SK-N-SH (cell line): Measurements from ENCODE around the gene TLX2. TPM values are rescaled to one million over a fixed set of nuclear protein-coding genes. Genes with fewer than 3 reads are reported as not detected.

Experiments
- CTCF ChIA-PET: fragments of 300-600, 350-600 bp; formaldehyde crosslinking; extraction: SDS; loops from one replicate; lab custom pipeline; 2021; lab: Yijun Ruan, JAX
- POLR2A ChIA-PET: fragments of 350-600 bp; sonication (Branson Sonifier 250); formaldehyde crosslinking; extraction: SDS; loops from one replicate; lab custom pipeline; 2020; ENCODE audit warnings: antibody characterized with exemption, inconsistent platforms; lab: Yijun Ruan, JAX
- DNase-seq: peaks from one replicate; pipeline ENCODE4 v3.0.0; 2012
- H2AFZ ChIP-seq: fragments of 200-600 bp; sonication (generic); 2 replicates; pipeline ENCODE4 v1.8.1; 2016; ENCODE audit warnings: antibody characterized with exemption, mild to moderate bottlenecking, low read depth
- H3F3A ChIP-seq: fragments of 200-600 bp; sonication (generic); replicated peaks from 2 replicates; pipeline ENCODE3; 2016; ENCODE audit warnings: antibody characterized with exemption, mild to moderate bottlenecking; ENCODE audit not compliant: insufficient read depth
- H3K27ac ChIP-seq, 2 experiments: fragments of 200-500 bp in 1 of 2; fragments of 200-600 bp in 1 of 2; sonication (Bioruptor generic) in 1 of 2; sonication (generic), shearing (Covaris generic) in 1 of 2; 2 replicates each; pipeline versions ENCODE4 v1.5.1 to v1.6.1; 2014 to 2016; ENCODE audit warnings: low read depth in 2 of 2, inconsistent platforms in 1 of 2, low read length in 1 of 2, mild to moderate bottlenecking in 1 of 2, mixed read lengths in 1 of 2
- H3K27me3 ChIP-seq: fragments of 200-600 bp; sonication (generic), shearing (Covaris generic); 2 replicates; pipeline ENCODE4 v1.6.1; 2016; ENCODE audit warnings: mixed run types; ENCODE audit not compliant: insufficient read depth
- H3K36me3 ChIP-seq, 2 experiments: fragments of 200-500 bp in 1 of 2; fragments of 200-600 bp in 1 of 2; sonication (Bioruptor generic) in 1 of 2; sonication (generic) in 1 of 2; replicated peaks in 1 of 2; 2 replicates each; pipeline versions ENCODE3 to v1.5.1; 2014 to 2016; ENCODE audit warnings: low read length in 1 of 2, mild to moderate bottlenecking in 1 of 2; ENCODE audit not compliant: insufficient read depth in 2 of 2, control insufficient read depth in 1 of 2
- H3K4me1 ChIP-seq, 2 experiments: fragments of 200-500 bp in 1 of 2; fragments of 200-600 bp in 1 of 2; sonication (Bioruptor generic) in 1 of 2; sonication (generic), shearing (Covaris generic) in 1 of 2; 2 replicates each; pipeline versions ENCODE4 v1.5.1 to v1.6.1; 2014 to 2016; ENCODE audit warnings: low read depth in 1 of 2, low read length in 1 of 2, mixed run types in 1 of 2; ENCODE audit not compliant: insufficient read depth in 2 of 2, control insufficient read depth in 1 of 2
- H3K4me2 ChIP-seq: fragments of 200-600 bp; sonication (generic), shearing (Covaris generic); 2 replicates; pipeline ENCODE4 v1.6.1; 2017; ENCODE audit warnings: mixed run types
- H3K4me3 ChIP-seq, 2 experiments: fragments of 200-500 bp in 1 of 2; fragments of 200-600 bp in 1 of 2; sonication (Bioruptor generic) in 1 of 2; sonication (generic), shearing (Covaris generic) in 1 of 2; 2 replicates each; pipeline versions ENCODE4 v1.5.1 to v1.8.1; 2014 to 2016; ENCODE audit warnings: low read depth in 2 of 2, inconsistent platforms in 1 of 2, low read length in 1 of 2, mild to moderate bottlenecking in 1 of 2, mixed read lengths in 1 of 2, moderate library complexity in 1 of 2
- H3K79me2 ChIP-seq: fragments of 200-600 bp; sonication (generic); 2 replicates; pipeline ENCODE4 v1.8.1; 2017; ENCODE audit warnings: mild to moderate bottlenecking; ENCODE audit not compliant: insufficient read depth
- H3K9ac ChIP-seq: fragments of 200-600 bp; sonication (generic); 2 replicates; pipeline ENCODE4 v1.6.1; 2017; ENCODE audit warnings: mixed run types
- H3K9me2 ChIP-seq: fragments of 200-600 bp; sonication (generic); 2 replicates; pipeline ENCODE4 v1.6.1; 2017; ENCODE audit warnings: mixed run types
- H3K9me3 ChIP-seq: fragments of 200-600 bp; sonication (generic); 2 replicates; pipeline ENCODE4 v1.6.1; 2017; ENCODE audit warnings: mixed run types, mild to moderate bottlenecking, moderate library complexity
- H4K20me1 ChIP-seq: fragments of 200-600 bp; sonication (generic); 2 replicates; pipeline ENCODE4 v1.6.1; 2017; ENCODE audit warnings: mild to moderate bottlenecking, mixed run types; ENCODE audit not compliant: insufficient read depth
- CHD2 ChIP-seq: fragments of 150-350 bp; IDR thresholded peaks from 2 replicates; pipeline ENCODE4 v1.6.1; 2018; ENCODE audit warnings: low read length; ENCODE audit not compliant: partially characterized antibody
- ELF1 ChIP-seq: IDR thresholded peaks from 2 replicates; pipeline ENCODE4 v1.4.0; 2012
- EP300 ChIP-seq, 2 experiments: IDR thresholded peaks; 2 replicates each; pipeline versions ENCODE4 v1.4.0 to v1.6.1; 2012; ENCODE audit warnings: borderline replicate concordance in 1 of 2, low read depth in 1 of 2, low read length in 1 of 2
- EZH2phosphoT487 ChIP-seq: fragments of 200-600 bp; sonication (generic); IDR thresholded peaks from 2 replicates; pipeline ENCODE4 v1.6.1; 2017; ENCODE audit warnings: low read depth, mixed run types, mild to moderate bottlenecking, antibody characterized with exemption, moderate library complexity, borderline replicate concordance
- GATA2 ChIP-seq: sonication (generic); formaldehyde crosslinking; IDR thresholded peaks from 2 replicates; pipeline ENCODE4 v1.5.0; 2020; ENCODE audit warnings: mild to moderate bottlenecking, missing genetic modification reagents
- JUND ChIP-seq: IDR thresholded peaks from 2 replicates; pipeline ENCODE4 v1.4.0; 2012
- MEF2A ChIP-seq: IDR thresholded peaks from 2 replicates; pipeline ENCODE4 v1.4.0; 2012; ENCODE audit warnings: low read depth, borderline replicate concordance
- POLR2AphosphoS5 ChIP-seq: IDR thresholded peaks from 2 replicates; pipeline ENCODE4 v1.6.1; 2012; ENCODE audit warnings: low read depth, low read length
- TEAD4 ChIP-seq: IDR thresholded peaks from 2 replicates; pipeline ENCODE4 v1.4.0; 2012; ENCODE audit warnings: mild to moderate bottlenecking, borderline replicate concordance; ENCODE audit not compliant: insufficient read depth
- YY1 ChIP-seq: IDR thresholded peaks from 2 replicates; pipeline ENCODE4 v1.4.0; 2012; ENCODE audit warnings: low read depth, mild to moderate bottlenecking
- WGBS: methylation state at CpG from one replicate; pipeline ENCODE4 v1.1.6; 2017; ENCODE audit warnings: low lambda C conversion rate; 5-methylcytosine and 5-hydroxymethylcytosine counted together
- polyA plus RNA-seq, 3 experiments: library from polyadenylated mRNA; depleted of rRNA; stranded (reverse); fragments of >200 nt; gene quantifications; 2 replicates each; pipeline ENCODE4 v1.2.3, GENCODE V29; 2012
- TF ChIP-seq, protein P1 (sequence below): IDR thresholded peaks from 2 replicates; pipeline ENCODE4 v1.4.0; 2012; ENCODE audit warnings: low read depth, borderline replicate concordance
- TF ChIP-seq, protein P2 (sequence below): fragments of 200-600 bp; sonication (generic); IDR thresholded peaks from 2 replicates; pipeline ENCODE4 v1.6.1; 2017; ENCODE audit warnings: antibody characterized with exemption, mild to moderate bottlenecking, moderate library complexity
- TF ChIP-seq, protein P3 (sequence below): IDR thresholded peaks from 2 replicates; pipeline ENCODE4; 2012
- TF ChIP-seq, protein P4 (sequence below): IDR thresholded peaks from 2 replicates; pipeline ENCODE4 v1.6.1; 2012; ENCODE audit warnings: mild to moderate bottlenecking, low read depth, low read length, moderate library complexity

The TLX2 gene
- polyA plus RNA-seq, 1 of the 3 experiments (the other 2 are of a cell fraction): 24.5 TPM

DNA sequence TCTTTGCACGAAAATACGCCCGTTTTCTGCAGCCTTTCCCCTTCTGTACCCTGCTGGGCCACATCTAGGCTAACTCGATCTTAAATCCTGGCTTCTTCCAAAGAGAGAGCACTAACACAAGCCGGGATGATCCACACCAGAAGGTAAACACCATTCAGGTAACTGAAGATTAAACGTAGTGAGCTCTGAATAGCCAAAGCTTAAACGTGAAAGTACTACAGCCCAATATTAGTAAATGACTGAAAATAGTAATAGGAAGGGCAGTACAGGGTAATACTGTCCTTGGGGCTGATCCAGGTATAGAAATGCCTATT lies 41.3 kb upstream of the TLX2 start:
- Histone ChIP-seq H3F3A (peaks cover 33% of the 10 kb centered on the region), H3K79me2 (peaks cover 16% of the 10 kb centered on the region; the same call in 1 of the 2 replicates), H2AFZ (peak overlapping the region; percentile 81), H3K27ac (peak overlapping the region; percentile 78 to 94), H3K9me2 (no peaks in the 10 kb centered on the region), H3K27me3 (no peaks in the 10 kb centered on the region), H3K9ac (peak overlapping the region; percentile 72), H3K4me1 (peaks cover 6 to 7% of the 10 kb centered on the region in 2 experiments; a peak in 2 of 4 replicates), H3K36me3 (peaks cover 22 to 32% of the 10 kb centered on the region in 2 experiments), H3K4me3 (peak overlapping the region; percentile 68 to 74), H4K20me1 (no peaks in the 10 kb centered on the region), H3K4me2 (peak overlapping the region; percentile 93), H3K9me3 (no peaks in the 10 kb centered on the region)
- 19% methylated on average over 7 of the region's 7 CpGs for whole genome bisulfite sequencing
- TF ChIP-seq TEAD4 (no peak), GATA2 (CRISPR knock-in tag) (no peak), CHD2 (no peak), JUND (no peak), ELF1 (no peak), EZH2phosphoT487 (no peak), POLR2AphosphoS5 (no peak), EP300 (IDR thresholded peaks at IDR 0.05; ENCODE audit: borderline replicate concordance in 1 of 2, low read depth in 1 of 2, low read length in 1 of 2) (no peak), YY1 (no peak), MEF2A (no peak)
- TF ChIP-seq, protein P1, sequence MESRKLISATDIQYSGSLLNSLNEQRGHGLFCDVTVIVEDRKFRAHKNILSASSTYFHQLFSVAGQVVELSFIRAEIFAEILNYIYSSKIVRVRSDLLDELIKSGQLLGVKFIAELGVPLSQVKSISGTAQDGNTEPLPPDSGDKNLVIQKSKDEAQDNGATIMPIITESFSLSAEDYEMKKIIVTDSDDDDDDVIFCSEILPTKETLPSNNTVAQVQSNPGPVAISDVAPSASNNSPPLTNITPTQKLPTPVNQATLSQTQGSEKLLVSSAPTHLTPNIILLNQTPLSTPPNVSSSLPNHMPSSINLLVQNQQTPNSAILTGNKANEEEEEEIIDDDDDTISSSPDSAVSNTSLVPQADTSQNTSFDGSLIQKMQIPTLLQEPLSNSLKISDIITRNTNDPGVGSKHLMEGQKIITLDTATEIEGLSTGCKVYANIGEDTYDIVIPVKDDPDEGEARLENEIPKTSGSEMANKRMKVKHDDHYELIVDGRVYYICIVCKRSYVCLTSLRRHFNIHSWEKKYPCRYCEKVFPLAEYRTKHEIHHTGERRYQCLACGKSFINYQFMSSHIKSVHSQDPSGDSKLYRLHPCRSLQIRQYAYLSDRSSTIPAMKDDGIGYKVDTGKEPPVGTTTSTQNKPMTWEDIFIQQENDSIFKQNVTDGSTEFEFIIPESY: no peak
- TF ChIP-seq, protein P2, sequence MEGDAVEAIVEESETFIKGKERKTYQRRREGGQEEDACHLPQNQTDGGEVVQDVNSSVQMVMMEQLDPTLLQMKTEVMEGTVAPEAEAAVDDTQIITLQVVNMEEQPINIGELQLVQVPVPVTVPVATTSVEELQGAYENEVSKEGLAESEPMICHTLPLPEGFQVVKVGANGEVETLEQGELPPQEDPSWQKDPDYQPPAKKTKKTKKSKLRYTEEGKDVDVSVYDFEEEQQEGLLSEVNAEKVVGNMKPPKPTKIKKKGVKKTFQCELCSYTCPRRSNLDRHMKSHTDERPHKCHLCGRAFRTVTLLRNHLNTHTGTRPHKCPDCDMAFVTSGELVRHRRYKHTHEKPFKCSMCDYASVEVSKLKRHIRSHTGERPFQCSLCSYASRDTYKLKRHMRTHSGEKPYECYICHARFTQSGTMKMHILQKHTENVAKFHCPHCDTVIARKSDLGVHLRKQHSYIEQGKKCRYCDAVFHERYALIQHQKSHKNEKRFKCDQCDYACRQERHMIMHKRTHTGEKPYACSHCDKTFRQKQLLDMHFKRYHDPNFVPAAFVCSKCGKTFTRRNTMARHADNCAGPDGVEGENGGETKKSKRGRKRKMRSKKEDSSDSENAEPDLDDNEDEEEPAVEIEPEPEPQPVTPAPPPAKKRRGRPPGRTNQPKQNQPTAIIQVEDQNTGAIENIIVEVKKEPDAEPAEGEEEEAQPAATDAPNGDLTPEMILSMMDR: no peak
- TF ChIP-seq, protein P3, sequence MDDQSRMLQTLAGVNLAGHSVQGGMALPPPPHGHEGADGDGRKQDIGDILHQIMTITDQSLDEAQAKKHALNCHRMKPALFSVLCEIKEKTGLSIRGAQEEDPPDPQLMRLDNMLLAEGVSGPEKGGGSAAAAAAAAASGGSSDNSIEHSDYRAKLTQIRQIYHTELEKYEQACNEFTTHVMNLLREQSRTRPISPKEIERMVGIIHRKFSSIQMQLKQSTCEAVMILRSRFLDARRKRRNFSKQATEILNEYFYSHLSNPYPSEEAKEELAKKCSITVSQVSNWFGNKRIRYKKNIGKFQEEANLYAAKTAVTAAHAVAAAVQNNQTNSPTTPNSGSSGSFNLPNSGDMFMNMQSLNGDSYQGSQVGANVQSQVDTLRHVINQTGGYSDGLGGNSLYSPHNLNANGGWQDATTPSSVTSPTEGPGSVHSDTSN: no peak
- TF ChIP-seq, protein P4, sequence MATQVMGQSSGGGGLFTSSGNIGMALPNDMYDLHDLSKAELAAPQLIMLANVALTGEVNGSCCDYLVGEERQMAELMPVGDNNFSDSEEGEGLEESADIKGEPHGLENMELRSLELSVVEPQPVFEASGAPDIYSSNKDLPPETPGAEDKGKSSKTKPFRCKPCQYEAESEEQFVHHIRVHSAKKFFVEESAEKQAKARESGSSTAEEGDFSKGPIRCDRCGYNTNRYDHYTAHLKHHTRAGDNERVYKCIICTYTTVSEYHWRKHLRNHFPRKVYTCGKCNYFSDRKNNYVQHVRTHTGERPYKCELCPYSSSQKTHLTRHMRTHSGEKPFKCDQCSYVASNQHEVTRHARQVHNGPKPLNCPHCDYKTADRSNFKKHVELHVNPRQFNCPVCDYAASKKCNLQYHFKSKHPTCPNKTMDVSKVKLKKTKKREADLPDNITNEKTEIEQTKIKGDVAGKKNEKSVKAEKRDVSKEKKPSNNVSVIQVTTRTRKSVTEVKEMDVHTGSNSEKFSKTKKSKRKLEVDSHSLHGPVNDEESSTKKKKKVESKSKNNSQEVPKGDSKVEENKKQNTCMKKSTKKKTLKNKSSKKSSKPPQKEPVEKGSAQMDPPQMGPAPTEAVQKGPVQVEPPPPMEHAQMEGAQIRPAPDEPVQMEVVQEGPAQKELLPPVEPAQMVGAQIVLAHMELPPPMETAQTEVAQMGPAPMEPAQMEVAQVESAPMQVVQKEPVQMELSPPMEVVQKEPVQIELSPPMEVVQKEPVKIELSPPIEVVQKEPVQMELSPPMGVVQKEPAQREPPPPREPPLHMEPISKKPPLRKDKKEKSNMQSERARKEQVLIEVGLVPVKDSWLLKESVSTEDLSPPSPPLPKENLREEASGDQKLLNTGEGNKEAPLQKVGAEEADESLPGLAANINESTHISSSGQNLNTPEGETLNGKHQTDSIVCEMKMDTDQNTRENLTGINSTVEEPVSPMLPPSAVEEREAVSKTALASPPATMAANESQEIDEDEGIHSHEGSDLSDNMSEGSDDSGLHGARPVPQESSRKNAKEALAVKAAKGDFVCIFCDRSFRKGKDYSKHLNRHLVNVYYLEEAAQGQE: no peak
- ChIA-PET CTCF (interaction anchor here (0.9 to 3.9 kb wide), 5 partner anchors 9 to 114 kb away, joined by 3 to 28 read pairs (median 3); partner anchors contain the start of genes CCDC142 and TTC31), POLR2A (interaction anchor here (0.9 to 6.9 kb wide), 13 partner anchors 9 to 115 kb away, joined by 3 to 60 read pairs (median 6); partner anchors contain the start of genes AUP1, CCDC142, HTRA2 and INO80B)
- DNase-seq: no peak
